T-helper 2 cell (primary cell): ENCODE measurements around the gene GALNTL6.

ENCODE experiments used
- DNase-seq, 5 experiments: peaks; one replicate each; pipeline versions ENCODE4 v3.0.0 to v3.0.0-alpha.2; 2012 to 2022

GALNTL6 gene

DNA sequence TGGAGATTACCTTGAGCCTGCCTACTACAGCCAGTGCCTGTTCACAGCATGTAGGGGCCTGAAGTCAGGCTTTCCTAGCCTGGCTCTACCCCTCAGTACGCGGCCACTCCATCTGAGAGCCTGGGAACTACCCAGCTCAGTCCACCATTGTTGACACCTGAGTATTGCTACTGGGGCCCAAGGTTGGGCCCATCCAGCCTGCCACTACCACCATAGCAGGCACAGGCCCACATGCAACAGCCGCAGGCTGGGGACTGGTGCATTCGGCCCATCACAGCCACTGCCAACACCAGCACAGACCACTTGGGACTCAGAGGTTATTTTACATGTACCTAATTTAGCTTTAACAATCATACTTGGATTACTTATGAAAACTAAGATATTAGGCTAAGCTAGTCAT is 314.0 kb downstream of the GALNTL6 start:
- no peak for DNase-seq

DNA sequence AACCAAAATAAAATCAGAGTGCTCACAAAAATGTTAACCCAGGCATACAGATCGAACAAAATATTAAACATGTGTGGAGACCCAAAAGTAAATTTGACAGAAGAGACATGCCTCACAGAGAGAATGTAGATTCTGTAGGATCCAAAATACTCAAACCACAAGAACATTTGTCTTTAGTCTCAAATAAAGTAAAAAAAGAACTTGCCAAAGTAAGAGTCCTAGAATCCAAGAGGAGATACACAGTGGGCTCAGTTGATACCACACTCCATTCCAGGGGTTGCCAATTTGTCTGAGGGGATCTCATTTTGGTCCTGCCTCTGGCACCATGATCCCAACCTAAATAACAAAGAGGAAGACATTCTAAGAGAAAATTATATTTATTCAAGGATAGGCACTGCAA is 316.4 kb downstream of the GALNTL6 start:
- DNase-seq = no peak

GRCh38 chr4:172134521-172134920 is 321.3 kb downstream of the GALNTL6 start:
- no peak for DNase-seq

DNA sequence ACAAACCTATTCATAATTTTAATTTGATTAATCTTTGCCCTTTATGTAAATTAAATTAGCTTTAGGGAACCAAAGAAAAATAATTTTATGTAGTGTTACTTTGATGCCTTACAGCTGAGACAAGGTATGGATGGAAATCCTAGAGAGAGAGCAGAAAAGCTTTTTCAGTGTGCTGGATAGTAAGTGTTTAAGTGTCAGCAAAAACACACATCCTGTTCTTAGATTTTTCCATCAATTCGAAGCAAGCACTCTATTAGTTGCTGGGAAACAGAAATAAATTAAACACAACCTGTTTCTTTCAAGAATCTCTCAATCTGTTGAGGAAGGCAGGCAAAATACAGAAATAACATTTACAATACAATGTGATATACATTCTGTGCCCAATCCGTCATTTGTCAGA is 327.8 kb downstream of the GALNTL6 start:
- DNase-seq = no peak

- no peak for DNase-seq
Measured at GRCh38 chr4:172142281-172142741, 329.1 kb downstream of the GALNTL6 start.

DNA sequence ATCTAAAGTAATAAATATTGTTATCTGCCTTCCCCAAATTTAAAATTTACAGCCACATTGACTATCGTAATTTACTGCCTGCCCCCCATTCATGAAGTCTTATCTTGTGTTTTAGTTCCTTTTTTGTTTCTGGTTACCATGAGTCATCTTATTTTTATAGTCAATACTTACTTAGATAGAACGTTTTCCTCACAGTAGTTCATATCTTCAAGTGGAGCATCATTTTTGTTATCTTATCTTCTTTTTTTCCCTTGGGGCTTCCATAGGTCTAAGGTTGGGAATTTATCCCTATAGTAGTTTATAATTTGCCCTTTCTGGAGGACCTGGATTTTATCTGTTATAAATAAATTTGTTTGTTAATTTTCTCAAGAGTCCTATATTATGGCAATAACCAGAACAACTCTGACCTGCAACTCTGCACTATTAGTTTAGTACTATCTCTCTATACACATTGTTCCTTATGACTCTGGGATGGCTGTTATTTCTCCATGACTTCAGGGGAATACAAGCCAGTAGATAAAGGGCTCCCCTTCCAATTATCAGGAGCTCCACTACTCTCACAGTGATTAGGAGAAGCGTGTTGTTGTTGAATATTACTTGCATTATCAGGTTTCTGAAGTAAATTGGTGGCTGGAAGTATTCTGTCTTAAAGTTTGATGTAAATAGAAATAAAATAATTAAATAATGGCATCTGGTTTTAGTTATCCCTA is 330.6 kb downstream of the GALNTL6 start:
- no peak for DNase-seq

- DNase-seq = no peak
Measured at GRCh38 chr4:172147687-172148086, 334.5 kb downstream of the GALNTL6 start.

DNA sequence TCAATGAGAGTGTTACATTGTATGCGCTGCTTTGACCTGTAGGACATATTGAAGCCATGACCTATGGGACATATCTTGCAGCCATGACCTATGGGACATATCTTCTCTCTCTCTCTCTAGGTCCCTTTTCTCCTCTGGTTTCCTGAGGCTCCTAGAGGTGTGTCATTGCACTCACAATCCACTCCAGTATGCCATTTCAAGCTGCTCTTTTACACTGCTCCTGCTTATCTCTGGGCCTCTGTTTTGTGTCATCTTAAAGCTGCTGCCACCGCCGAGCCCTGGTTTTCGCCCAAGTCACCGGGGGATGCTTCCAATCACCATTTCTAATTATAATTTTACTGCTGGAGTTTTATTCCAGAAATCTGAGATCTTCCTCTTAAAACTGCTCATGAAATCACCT is 336.1 kb downstream of the GALNTL6 start:
- no peak for DNase-seq

DNA sequence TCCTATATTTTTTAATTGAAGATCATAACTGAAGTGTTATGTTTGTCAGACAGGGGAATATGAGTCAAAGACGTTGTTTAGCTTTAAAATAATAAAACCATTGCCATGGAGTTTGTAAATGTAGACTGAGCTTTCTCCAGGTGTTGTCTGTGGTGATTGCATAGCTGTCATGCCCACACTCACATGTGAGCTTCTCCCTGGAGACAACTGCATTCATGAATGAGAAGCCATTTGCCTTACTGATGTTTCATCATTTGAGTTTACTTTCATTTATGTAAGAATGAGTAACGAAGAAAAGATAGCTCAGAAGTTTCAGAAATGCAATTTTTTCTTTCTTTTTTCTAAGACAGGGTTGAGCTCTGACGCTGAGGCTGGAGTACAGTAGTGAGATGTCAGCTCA is 339.1 kb downstream of the GALNTL6 start:
- no peak for DNase-seq

DNA sequence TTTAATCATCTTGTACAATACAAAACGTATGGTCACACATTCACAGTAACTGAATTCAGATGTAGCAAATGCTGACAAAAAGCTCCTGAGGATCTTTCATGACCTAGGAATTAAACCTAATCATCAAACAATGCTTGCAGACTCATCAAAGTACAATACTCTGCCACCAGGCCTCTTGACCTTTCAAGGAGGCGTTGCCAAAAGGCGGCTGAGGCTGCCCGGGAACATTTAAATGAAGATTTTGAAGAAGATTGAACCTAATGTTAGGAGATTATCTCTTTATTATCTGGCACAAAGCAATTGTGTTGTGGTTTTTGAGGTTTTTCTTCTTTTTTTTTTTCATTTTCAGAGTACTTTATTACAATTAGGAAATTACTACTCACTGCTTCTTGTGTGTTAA is 340.5 kb downstream of the GALNTL6 start:
- DNase-seq = no peak

- no peak for DNase-seq
Measured at GRCh38 chr4:172155838-172156345, 342.7 kb downstream of the GALNTL6 start.

- no peak for DNase-seq
Measured at GRCh38 chr4:172157946-172158345, 344.7 kb downstream of the GALNTL6 start.

GRCh38 chr4:172163215-172163614 is 350.0 kb downstream of the GALNTL6 start:
- DNase-seq = no peak

DNA sequence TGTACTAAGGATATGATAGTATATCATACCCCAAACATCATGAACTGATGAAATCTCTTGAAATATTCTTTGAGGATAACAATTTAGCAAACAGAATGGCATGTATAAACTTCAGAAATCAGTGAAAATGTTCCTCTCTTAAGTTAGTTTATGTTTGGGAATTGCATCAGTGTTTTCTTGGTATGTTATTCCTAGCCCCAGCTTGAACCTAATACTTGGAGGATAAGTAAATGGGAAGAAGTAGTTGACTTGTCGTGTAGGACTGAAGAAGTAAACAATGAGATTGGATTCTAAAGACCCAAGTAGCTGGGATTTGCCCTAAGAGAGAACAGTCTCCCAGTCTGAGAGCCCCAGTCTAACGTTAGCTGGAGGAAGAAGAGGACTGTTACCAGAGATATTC is 355.7 kb downstream of the GALNTL6 start:
- no peak for DNase-seq

- DNase-seq = no peak
Measured at GRCh38 chr4:172169871-172170270, 356.7 kb downstream of the GALNTL6 start.

GRCh38 chr4:172173206-172173605 is 360.0 kb downstream of the GALNTL6 start:
- DNase-seq = no peak

DNA sequence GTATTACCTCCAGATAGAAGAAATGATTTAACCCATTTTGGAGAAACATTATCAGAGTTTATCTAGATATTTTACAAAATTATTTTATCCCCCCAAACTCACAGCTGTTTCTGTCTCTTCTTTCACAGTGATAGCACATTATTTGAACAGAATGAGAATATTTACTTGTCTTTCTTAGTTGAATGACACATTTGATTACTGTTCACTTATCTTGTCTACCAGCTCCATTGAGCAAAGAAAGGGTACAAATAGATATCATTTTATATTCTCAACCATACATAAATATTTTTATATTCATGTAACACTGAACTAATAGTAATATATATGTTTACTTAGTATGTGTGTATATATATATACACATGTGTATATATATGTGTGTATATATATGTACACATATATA is 364.2 kb downstream of the GALNTL6 start:
- DNase-seq = no peak

DNA sequence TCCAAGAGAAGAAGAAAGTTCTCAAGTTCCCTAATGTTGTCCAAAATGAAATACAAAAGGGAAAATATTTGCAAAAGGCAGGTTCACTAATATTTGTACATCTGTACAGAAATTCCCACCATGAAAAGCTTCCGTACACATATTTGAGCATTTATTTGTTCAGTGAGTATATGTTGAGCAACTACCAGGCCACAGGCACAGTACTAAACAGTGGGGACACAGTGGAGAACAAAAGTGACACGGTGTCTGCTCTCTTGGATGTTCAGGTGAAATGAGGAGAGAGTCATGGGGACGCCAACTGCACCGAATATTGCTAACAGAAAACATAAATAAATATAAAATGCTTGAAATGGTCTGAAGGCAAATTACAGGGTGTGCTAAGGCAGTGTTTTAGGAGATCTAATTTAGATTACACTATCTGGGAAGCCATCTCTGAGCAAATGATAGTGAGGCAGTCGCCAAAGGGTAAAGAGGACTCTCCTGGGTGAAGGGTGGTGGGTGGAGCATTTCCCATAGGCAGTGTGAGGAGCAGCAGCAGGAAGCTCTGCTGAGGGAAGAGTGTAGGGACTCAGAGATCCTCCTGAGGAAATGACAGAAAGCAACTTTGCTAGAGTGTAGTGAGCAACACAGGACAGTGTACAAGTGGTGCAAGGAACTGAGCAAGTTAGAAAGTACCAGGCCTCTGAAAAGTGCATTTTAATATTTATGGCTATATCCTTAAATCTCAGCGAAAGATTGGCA is 375.2 kb downstream of the GALNTL6 start:
- DNase-seq = no peak

DNA sequence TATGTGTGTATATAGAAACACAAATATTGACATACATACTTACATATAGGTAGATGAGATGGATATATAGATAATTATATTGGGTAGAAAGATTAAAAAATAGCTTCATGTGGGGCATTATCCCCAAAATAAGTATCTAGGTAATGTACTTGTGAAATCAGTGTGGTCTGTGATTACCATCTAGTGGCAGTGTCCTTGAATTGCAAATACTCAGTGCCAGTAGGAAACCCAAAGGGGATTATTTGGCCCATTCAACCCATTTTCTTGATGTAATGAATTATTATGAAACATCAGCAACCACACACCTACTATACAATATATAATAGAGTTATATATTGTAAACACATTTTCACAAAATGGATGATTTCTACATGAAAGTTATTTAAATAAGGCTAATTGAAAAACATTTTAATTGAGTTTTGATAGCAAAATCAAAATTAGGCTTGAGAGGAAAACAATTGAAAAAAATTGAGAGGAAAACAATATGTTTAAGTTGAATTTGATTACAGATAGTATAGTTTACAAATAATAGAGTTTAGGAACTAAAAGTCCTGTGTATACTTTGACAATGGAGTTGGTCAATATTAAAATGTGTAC is 389.4 kb downstream of the GALNTL6 start:
- no peak for DNase-seq

GRCh38 chr4:172207258-172207657 is 394.1 kb downstream of the GALNTL6 start:
- DNase-seq = no peak

- no peak for DNase-seq
Measured at GRCh38 chr4:172207886-172208285, 394.7 kb downstream of the GALNTL6 start.

GRCh38 chr4:172220679-172221078 is 407.5 kb downstream of the GALNTL6 start:
- no peak for DNase-seq

DNA sequence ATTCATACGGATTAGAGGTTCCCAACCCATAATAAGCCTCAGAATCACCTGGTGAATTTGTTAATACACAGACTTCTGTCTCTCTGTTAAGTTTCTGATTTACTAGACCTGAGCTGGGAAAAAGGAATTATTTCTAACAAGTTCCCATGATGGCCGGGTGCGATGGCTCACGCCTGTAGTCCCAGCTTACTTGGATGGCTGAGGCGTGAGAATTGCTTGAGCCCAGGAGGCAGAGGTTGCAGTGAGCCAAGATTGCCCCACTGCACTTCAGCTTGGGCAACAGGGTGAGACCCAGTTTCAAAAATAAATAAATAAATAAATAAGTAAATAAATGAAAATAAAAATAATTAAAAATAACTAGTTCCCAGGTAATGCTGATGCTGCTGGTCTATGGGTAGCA is 412.3 kb downstream of the GALNTL6 start:
- no peak for DNase-seq

GRCh38 chr4:172232966-172233365 is 419.8 kb downstream of the GALNTL6 start:
- DNase-seq = no peak
